Activated naive CD8-positive, alpha-beta T cell (primary cell): ENCODE results near the gene GIPC3.
A peak's percentile ranks its signal among the peaks of the same experiment; 100 is the strongest.
"Not testable (repeated sequence)": the region's sequence is repeated elsewhere in the genome, so short reads cannot be mapped to it uniquely, and the experiment has no call there.

Source experiments
- H3K27ac Mint-ChIP-seq: one replicate; pipeline ENCODE4 v1.8.0; 2021; ENCODE audit warnings: mixed read lengths
- H3K27me3 Mint-ChIP-seq: one replicate; pipeline ENCODE4 v1.8.0; 2021; ENCODE audit warnings: mixed read lengths
- H3K36me3 Mint-ChIP-seq: one replicate; pipeline ENCODE4 v1.8.0; 2021; ENCODE audit warnings: mixed read lengths
- H3K4me1 Mint-ChIP-seq: one replicate; pipeline ENCODE4 v1.8.0; 2021; ENCODE audit warnings: low read depth, mixed read lengths
- H3K4me3 Mint-ChIP-seq: one replicate; pipeline ENCODE4 v1.8.0; 2021; ENCODE audit warnings: mild to moderate bottlenecking, mixed read lengths
- H3K9me3 Mint-ChIP-seq: one replicate; pipeline ENCODE4 v1.8.0; 2021; ENCODE audit warnings: low read depth, mixed read lengths

Gene GIPC3

GRCh38 chr19:3580156-3580934 lies 4.9 kb upstream of the GIPC3 start:
- Mint-ChIP-seq H3K36me3 (no peaks in the 10 kb centered on the region), H3K27me3 (no peaks in the 10 kb centered on the region), H3K27ac (no peak overlapping the region), H3K4me1 (peaks cover under 1% of the 10 kb centered on the region), H3K4me3 (no peak overlapping the region), H3K9me3 (no peaks in the 10 kb centered on the region)

- H3K9me3 Mint-ChIP-seq, H3K27me3 Mint-ChIP-seq, H3K4me1 Mint-ChIP-seq, H3K36me3 Mint-ChIP-seq, H3K27ac Mint-ChIP-seq, H3K4me3 Mint-ChIP-seq: not testable (repeated sequence)
Observed at GRCh38 chr19:3581792-3582191, 3.5 kb upstream of the GIPC3 start.

GRCh38 chr19:3584036-3584802 lies 1.1 kb upstream of the GIPC3 start:
- H3K27ac Mint-ChIP-seq, H3K9me3 Mint-ChIP-seq, H3K4me3 Mint-ChIP-seq, H3K4me1 Mint-ChIP-seq, H3K36me3 Mint-ChIP-seq, H3K27me3 Mint-ChIP-seq: not testable (repeated sequence)

DNA sequence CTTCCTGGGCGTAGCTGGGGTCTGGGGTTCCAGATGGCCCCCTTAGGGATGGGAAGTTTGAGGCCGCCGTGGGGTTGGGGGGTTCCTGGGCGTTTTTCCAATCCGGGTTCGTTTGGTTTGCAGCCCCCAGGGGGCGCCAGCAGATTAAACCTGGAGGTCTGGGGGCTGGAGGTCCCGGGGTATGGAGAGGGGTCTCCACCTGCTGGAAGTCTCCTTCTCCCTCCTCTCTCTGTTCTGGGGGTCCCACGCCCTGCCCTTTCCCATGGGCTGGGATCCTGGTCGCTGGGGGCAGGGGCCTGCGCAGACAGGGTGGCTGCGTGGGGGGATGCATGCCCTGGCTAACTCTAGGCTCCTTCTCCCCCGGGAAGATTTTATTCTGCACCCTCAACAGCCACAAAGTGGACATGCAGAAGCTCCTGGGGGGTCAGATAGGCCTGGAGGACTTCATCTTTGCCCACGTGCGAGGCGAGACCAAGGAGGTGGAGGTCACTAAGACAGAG lies 899 bp downstream of the GIPC3 start:
- H3K9me3 Mint-ChIP-seq, result no peaks in the 10 kb centered on the region
- peaks cover 2% of the 10 kb centered on the region for H3K36me3 Mint-ChIP-seq
- H3K27ac Mint-ChIP-seq, result no peak overlapping the region
- no peaks in the 10 kb centered on the region for H3K27me3 Mint-ChIP-seq
- peak overlapping the region; percentile 44 for H3K4me3 Mint-ChIP-seq
- peaks cover 3% of the 10 kb centered on the region for H3K4me1 Mint-ChIP-seq

DNA sequence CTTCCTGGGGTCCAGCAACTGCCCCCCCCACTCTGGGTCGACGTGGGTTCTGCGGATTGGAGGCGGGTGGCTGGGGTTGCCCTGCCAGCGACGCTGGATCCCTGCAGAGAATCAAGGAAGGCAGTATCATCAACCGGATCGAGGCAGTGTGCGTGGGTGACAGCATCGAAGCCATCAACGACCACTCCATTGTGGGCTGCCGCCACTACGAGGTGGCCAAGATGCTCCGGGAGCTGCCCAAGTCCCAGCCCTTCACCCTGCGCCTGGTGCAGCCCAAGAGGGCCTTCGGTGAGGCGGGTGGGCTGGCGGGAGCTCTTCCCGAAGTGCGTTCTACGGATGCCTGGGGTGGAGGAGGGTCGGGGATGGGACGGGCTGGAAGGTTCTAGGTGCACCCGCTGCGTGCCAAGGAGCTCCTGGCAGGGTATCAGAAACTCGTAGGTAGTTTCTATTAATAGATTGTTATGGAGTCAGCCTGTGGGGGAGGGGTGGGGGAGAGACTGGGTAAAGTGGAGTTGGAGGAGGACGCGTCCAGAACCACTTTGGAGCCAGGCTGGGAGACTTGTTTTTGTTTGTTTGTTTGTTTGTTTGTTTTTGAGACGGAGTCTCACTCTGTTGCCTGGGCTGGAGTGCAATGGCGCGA lies 1.5 kb downstream of the GIPC3 start:
- no peak overlapping the region for H3K4me3 Mint-ChIP-seq
- no peaks in the 10 kb centered on the region for H3K27me3 Mint-ChIP-seq
- H3K4me1 Mint-ChIP-seq, result peaks cover 3% of the 10 kb centered on the region

DNA sequence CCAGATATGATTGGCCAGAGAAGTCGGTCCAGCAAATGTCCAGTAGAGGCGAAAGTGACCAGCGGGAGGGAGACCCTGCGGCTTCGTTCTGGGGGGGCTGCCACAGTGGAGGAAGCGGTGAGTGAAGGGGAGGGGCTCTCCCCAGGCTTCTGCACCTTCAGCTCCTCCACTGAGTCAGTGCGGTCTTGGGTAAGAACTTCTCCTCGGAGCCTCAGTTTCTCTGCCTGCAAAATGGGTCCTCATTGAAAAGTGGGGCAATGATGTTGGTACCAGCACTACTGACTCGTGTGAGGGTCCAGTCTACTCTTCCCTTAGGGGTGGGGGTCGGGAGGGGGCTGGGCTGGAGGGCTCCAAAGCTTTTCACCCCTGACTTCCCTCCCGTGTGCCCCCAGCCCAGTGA lies 4.2 kb downstream of the GIPC3 start:
- H3K9me3 Mint-ChIP-seq, result no peaks in the 10 kb centered on the region
- no peak overlapping the region for H3K27ac Mint-ChIP-seq
- no peak overlapping the region for H3K4me3 Mint-ChIP-seq
- peaks cover 3% of the 10 kb centered on the region for H3K4me1 Mint-ChIP-seq
- peaks cover 2% of the 10 kb centered on the region for H3K36me3 Mint-ChIP-seq
- no peaks in the 10 kb centered on the region for H3K27me3 Mint-ChIP-seq

More for the DNA sequence above, 1.5 kb downstream of the GIPC3 start:
- H3K9me3 Mint-ChIP-seq, result no peaks in the 10 kb centered on the region
- no peak overlapping the region for H3K27ac Mint-ChIP-seq
- H3K36me3 Mint-ChIP-seq, result peaks cover 2% of the 10 kb centered on the region

GRCh38 chr19:3589949-3590348 lies 4.7 kb downstream of the GIPC3 start:
- Mint-ChIP-seq H3K27ac (no peak overlapping the region), H3K9me3 (no peaks in the 10 kb centered on the region), H3K4me1 (peaks cover 3% of the 10 kb centered on the region), H3K4me3 (no peak overlapping the region), H3K36me3 (peaks cover 4% of the 10 kb centered on the region), H3K27me3 (no peaks in the 10 kb centered on the region)

DNA sequence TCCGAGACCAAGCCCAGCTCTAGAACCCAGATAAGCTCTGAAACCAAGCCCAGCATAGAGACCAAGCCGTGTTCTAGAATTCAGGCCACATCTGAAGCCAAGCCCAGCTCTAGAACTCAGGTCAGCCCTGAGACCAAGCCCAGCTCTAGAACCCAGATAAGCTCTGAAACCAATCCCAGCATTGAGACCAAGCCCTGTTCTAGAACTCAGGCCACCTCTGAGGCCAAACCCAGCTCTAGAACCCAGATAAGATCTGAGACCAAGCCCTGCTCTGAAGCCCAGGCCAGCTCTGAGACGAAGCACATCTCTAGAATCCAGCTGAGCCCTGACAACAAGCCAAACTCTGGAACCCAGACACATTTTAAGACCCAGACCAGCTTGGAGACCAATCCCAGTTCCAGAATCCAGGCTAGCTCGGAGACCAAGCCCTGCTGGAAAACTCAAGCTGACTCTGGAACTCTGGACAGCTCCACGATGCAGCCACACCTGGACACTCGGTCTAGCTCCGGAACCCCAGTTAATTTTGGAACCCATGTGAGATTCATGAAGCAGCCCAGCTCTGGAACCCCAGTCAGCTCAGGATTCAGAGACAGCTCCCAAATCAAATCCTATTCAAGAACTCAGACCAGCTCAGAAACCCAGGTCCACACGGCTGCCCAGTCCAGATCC lies 5.8 kb downstream of the GIPC3 start:
- Mint-ChIP-seq H3K27me3 (no peaks in the 10 kb centered on the region), H3K27ac (no peak overlapping the region), H3K9me3 (no peaks in the 10 kb centered on the region), H3K36me3 (peaks cover 4% of the 10 kb centered on the region), H3K4me3 (no peak overlapping the region), H3K4me1 (peaks cover 3% of the 10 kb centered on the region)

DNA sequence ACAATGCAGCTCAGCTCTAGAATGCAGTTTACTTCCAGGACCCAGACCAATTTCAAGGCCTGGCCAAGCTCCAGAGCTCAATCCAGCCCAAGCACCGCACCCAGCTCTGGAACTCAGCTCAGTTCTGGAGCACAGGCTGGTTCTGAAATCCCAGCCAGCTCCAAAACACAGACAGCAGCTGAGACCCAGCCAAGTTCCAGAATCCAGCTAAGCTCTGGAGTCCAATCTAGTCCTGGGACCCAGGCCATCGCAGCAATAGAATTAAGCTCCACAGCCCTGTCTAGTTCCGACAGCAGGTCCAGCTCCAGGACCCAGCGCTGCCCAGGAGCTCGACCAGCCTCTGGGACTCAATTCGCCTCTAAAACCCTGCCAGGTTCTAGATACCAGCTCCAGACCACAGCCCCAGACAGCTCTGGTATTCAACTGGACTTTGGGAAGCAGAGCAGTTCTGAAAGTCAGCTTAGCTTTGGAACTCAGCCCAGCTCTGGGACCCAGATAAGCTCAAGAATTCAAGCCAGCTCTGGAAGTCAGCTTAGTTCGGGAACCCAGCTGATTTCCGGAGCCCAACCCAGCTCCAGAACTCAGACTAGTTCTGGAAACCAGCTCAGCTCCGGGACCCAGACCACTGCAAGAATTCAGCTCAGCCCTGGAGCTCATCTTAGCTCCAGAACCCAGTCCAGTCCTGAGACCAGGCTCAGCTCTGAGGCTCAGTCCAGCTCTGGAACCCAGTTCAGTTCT lies 6.8 kb downstream of the GIPC3 start:
- H3K27ac Mint-ChIP-seq, result no peak overlapping the region
- no peak overlapping the region for H3K4me3 Mint-ChIP-seq
- H3K27me3 Mint-ChIP-seq, result no peaks in the 10 kb centered on the region
- H3K4me1 Mint-ChIP-seq, result peaks cover 3% of the 10 kb centered on the region
- H3K9me3 Mint-ChIP-seq, result no peaks in the 10 kb centered on the region
- peaks cover 4% of the 10 kb centered on the region for H3K36me3 Mint-ChIP-seq

- H3K4me3 Mint-ChIP-seq, result no peak overlapping the region
- H3K4me1 Mint-ChIP-seq, result peaks cover 3% of the 10 kb centered on the region
- peaks cover 4% of the 10 kb centered on the region for H3K36me3 Mint-ChIP-seq
- no peaks in the 10 kb centered on the region for H3K9me3 Mint-ChIP-seq
- H3K27ac Mint-ChIP-seq, result no peak overlapping the region
- no peaks in the 10 kb centered on the region for H3K27me3 Mint-ChIP-seq
Observed at GRCh38 chr19:3593156-3593555, 7.9 kb downstream of the GIPC3 start.

- no peaks in the 10 kb centered on the region for H3K9me3 Mint-ChIP-seq
- H3K4me3 Mint-ChIP-seq, result no peak overlapping the region
- H3K27ac Mint-ChIP-seq, result no peak overlapping the region
- H3K36me3 Mint-ChIP-seq, result peaks cover 2% of the 10 kb centered on the region
- H3K27me3 Mint-ChIP-seq, result no peaks in the 10 kb centered on the region
- no peaks in the 10 kb centered on the region for H3K4me1 Mint-ChIP-seq
Observed at GRCh38 chr19:3595521-3596061, 10.3 kb downstream of the GIPC3 start.

- H3K27ac Mint-ChIP-seq, result no peak overlapping the region
- H3K4me3 Mint-ChIP-seq, result no peak overlapping the region
- no peaks in the 10 kb centered on the region for H3K36me3 Mint-ChIP-seq
- no peaks in the 10 kb centered on the region for H3K4me1 Mint-ChIP-seq
- H3K27me3 Mint-ChIP-seq, result no peaks in the 10 kb centered on the region
- H3K9me3 Mint-ChIP-seq, result no peaks in the 10 kb centered on the region
Observed at GRCh38 chr19:3599776-3600187, 14.5 kb downstream of the GIPC3 start.

- H3K27me3 Mint-ChIP-seq, result no peaks in the 10 kb centered on the region
- no peaks in the 10 kb centered on the region for H3K9me3 Mint-ChIP-seq
- no peaks in the 10 kb centered on the region for H3K36me3 Mint-ChIP-seq
- no peak overlapping the region for H3K4me3 Mint-ChIP-seq
- H3K4me1 Mint-ChIP-seq, result no peaks in the 10 kb centered on the region
- H3K27ac Mint-ChIP-seq, result no peak overlapping the region
Observed at GRCh38 chr19:3601021-3601420, 15.7 kb downstream of the GIPC3 start.
